HepG2 (cell line): ENCODE measurements around the gene EEF1E1. TPM values are rescaled to one million over a fixed set of nuclear protein-coding genes. Genes with fewer than 3 reads are reported as not detected.
A peak's percentile ranks its signal among the peaks of the same experiment; 100 is the strongest.

ENCODE experiments used
- ATAC-seq: fragments of 200-7000 bp; cut with Tn5 transposase; 3 replicates; pipeline ENCODE4 v1.9.1; 2020; ENCODE audit warnings: mild to moderate bottlenecking, moderate library complexity
- BruUV-seq: library from RNA; stranded (reverse); fragments of 400-500 nt; replicated peaks from 2 replicates; lab custom pipeline; 2021; lab: Mats Ljungman, UMichigan
- CTCF ChIA-PET: fragments of 300-600 bp; formaldehyde crosslinking; extraction: SDS; loops from one replicate; lab custom pipeline; 2021; ENCODE audit warnings: low total read pairs, inconsistent platforms, low intra/inter-chr PET ratio; lab: Yijun Ruan, JAX
- POLR2A ChIA-PET: fragments of 350-600 bp; sonication (Branson Sonifier 250); formaldehyde crosslinking; loops from one replicate; lab custom pipeline; 2020; ENCODE audit warnings: antibody characterized with exemption, inconsistent platforms; lab: Yijun Ruan, JAX
- DNase-seq: peaks from one replicate; pipeline ENCODE4 v3.0.0-alpha.2; 2015; ENCODE audit warnings: low spot score
- FAIRE-seq: peaks from 3 replicates; lab custom pipeline; 2011; peaks lifted over from hg19 to GRCh38; lab: Jason Lieb, UNC
- H2AFZ ChIP-seq: one replicate; pipeline ENCODE4 v1.6.1; 2011; ENCODE audit warnings: low read length, inconsistent platforms
- H3K27ac ChIP-seq: fragments of 300-600 bp; 3 replicates; pipeline ENCODE4 v1.8.0; 2011; ENCODE audit warnings: mixed run types, mild to moderate bottlenecking, mixed read lengths, low read length, inconsistent platforms; ENCODE audit not compliant: insufficient read depth; ENCODE audit errors: extremely low read length
- H3K27me3 ChIP-seq, 2 experiments: fragments of 200-600 bp in 1 of 2; 2 replicates in 1 of 2; 3 replicates in 1 of 2; pipeline versions ENCODE4 v1.6.0 to v1.8.0; 2011; ENCODE audit warnings: low read length in 2 of 2, mild to moderate bottlenecking in 2 of 2, moderate library complexity in 2 of 2, inconsistent platforms in 1 of 2; ENCODE audit not compliant: insufficient read depth in 2 of 2, control insufficient read depth in 1 of 2
- H3K36me3 ChIP-seq, 2 experiments: fragments of 200-600 bp in 1 of 2; replicated peaks in 1 of 2; 2 replicates in 1 of 2; 3 replicates in 1 of 2; pipeline versions ENCODE4 v1.5.1 to v1.8.0; 2011; ENCODE audit warnings: low read length in 2 of 2, inconsistent platforms in 1 of 2; ENCODE audit not compliant: insufficient read depth in 2 of 2, control insufficient read depth in 1 of 2
- H3K4me1 ChIP-seq: 2 replicates; pipeline ENCODE4 v1.5.1; 2012; ENCODE audit warnings: low read length, inconsistent platforms; ENCODE audit not compliant: insufficient read depth
- H3K4me2 ChIP-seq: 2 replicates; pipeline ENCODE4 v1.6.0; 2011; ENCODE audit warnings: low read depth, low read length, inconsistent platforms
- H3K4me3 ChIP-seq, 3 experiments: fragments of 200-600 bp in 1 of 3; sonication (generic), shearing (Covaris generic) in 1 of 3; replicated peaks in 1 of 3; 2 replicates each; pipeline ENCODE4 v1.5.1; 2011 to 2016; ENCODE audit warnings: low read length in 3 of 3, inconsistent platforms in 2 of 3, low read depth in 2 of 3, mild to moderate bottlenecking in 2 of 3, control low read depth in 1 of 3, mixed read lengths in 1 of 3; ENCODE audit not compliant: insufficient read depth in 1 of 3
- H3K79me2 ChIP-seq: one replicate; pipeline ENCODE4 v1.6.1; 2011; ENCODE audit warnings: low read length, inconsistent platforms; ENCODE audit not compliant: insufficient read depth
- H3K9ac ChIP-seq: 2 replicates; pipeline ENCODE4 v1.6.0; 2011; ENCODE audit warnings: mild to moderate bottlenecking, low read depth, low read length, inconsistent platforms; ENCODE audit not compliant: insufficient read depth
- H3K9me3 ChIP-seq: 2 replicates; pipeline ENCODE4 v1.5.1; 2012; ENCODE audit warnings: mild to moderate bottlenecking, low read length
- H4K20me1 ChIP-seq: 2 replicates; pipeline ENCODE4 v1.6.0; 2011; ENCODE audit warnings: inconsistent platforms, mild to moderate bottlenecking, low read length, moderate library complexity; ENCODE audit not compliant: insufficient read depth
- ARID2 ChIP-seq: sonication (generic); formaldehyde crosslinking; IDR thresholded peaks from 2 replicates; pipeline ENCODE4 v1.8.1; 2022; ENCODE audit warnings: mild to moderate bottlenecking, missing genetic modification reagents, borderline replicate concordance
- CTCF ChIP-seq: sonication (generic); formaldehyde crosslinking; IDR thresholded peaks from 2 replicates; pipeline ENCODE4 v1.5.0; 2020; ENCODE audit warnings: mild to moderate bottlenecking, missing genetic modification reagents, moderate library complexity
- ELF3 ChIP-seq: IDR thresholded peaks from 2 replicates; pipeline ENCODE4 v1.6.1; 2016; ENCODE audit warnings: missing genetic modification reagents, missing compliant biosample characterization
- GATAD2A ChIP-seq: IDR thresholded peaks from 2 replicates; pipeline ENCODE4 v1.6.1; 2016
- HBP1 ChIP-seq: IDR thresholded peaks from 2 replicates; pipeline ENCODE4 v1.6.1; 2016; ENCODE audit warnings: low read depth, control low read depth
- MEIS1 ChIP-seq: sonication (generic); formaldehyde crosslinking; IDR thresholded peaks from 2 replicates; pipeline ENCODE4 v1.9.0; 2021; ENCODE audit warnings: mild to moderate bottlenecking, missing genetic modification reagents, moderate library complexity, borderline replicate concordance
- NFIB ChIP-seq: sonication (generic); formaldehyde crosslinking; IDR thresholded peaks from 2 replicates; pipeline ENCODE4 v1.9.0; 2021; ENCODE audit warnings: missing genetic modification reagents, mild to moderate bottlenecking, borderline replicate concordance
- NONO ChIP-seq, 2 experiments: fragments of 450-650 bp in 1 of 2; sonication (generic) in 1 of 2; formaldehyde crosslinking in 1 of 2; IDR thresholded peaks in 1 of 2; conservative IDR thresholded peaks in 1 of 2; 2 replicates each; pipeline versions ENCODE4 v1.6.1 to v1.8.0; 2017 to 2022; ENCODE audit warnings: mild to moderate bottlenecking in 1 of 2, missing genetic modification reagents in 1 of 2, moderate library complexity in 1 of 2
- RAD51 ChIP-seq: fragments of 450-650 bp; IDR thresholded peaks from 2 replicates; pipeline ENCODE4 v1.6.1; 2016; ENCODE audit warnings: borderline replicate concordance
- RARG ChIP-seq: sonication (generic); formaldehyde crosslinking; IDR thresholded peaks from 2 replicates; pipeline ENCODE4 v1.4.0; 2020; ENCODE audit warnings: low read depth, mild to moderate bottlenecking, missing genetic modification reagents
- SOX6 ChIP-seq, 2 experiments: fragments of 450-650 bp in 1 of 2; sonication (generic) in 1 of 2; formaldehyde crosslinking in 1 of 2; IDR thresholded peaks; 2 replicates each; pipeline versions ENCODE4 v1.4.0 to v1.6.1; 2017 to 2020; ENCODE audit warnings: antibody characterized with exemption in 1 of 2, mild to moderate bottlenecking in 1 of 2, missing genetic modification reagents in 1 of 2
- TEAD3 ChIP-seq: optimal IDR thresholded peaks from 2 replicates; pipeline ENCODE3; 2016; ENCODE audit warnings: borderline replicate concordance
- ZFP36L1 ChIP-seq: sonication (generic); formaldehyde crosslinking; IDR thresholded peaks from 2 replicates; pipeline ENCODE4 v1.8.0; 2022; ENCODE audit warnings: mild to moderate bottlenecking, missing genetic modification reagents, moderate library complexity
- ZMYM2 ChIP-seq: sonication (generic); formaldehyde crosslinking; IDR thresholded peaks from 2 replicates; pipeline ENCODE4 v1.8.0; 2022; ENCODE audit warnings: mild to moderate bottlenecking, missing genetic modification reagents
- ZNF382 ChIP-seq: sonication (generic); formaldehyde crosslinking; IDR thresholded peaks from 2 replicates; pipeline ENCODE4 v1.5.0; 2020; ENCODE audit warnings: missing genetic modification reagents, mild to moderate bottlenecking, borderline replicate concordance
- ZNF556 ChIP-seq: sonication (generic); formaldehyde crosslinking; IDR thresholded peaks from 2 replicates; pipeline ENCODE4 v1.4.0; 2020; ENCODE audit warnings: mild to moderate bottlenecking, missing genetic modification reagents, borderline replicate concordance
- ZNF747 ChIP-seq: sonication (generic); formaldehyde crosslinking; IDR thresholded peaks from 2 replicates; pipeline ENCODE4 v1.8.1; 2023; ENCODE audit warnings: missing genetic modification reagents, mild to moderate bottlenecking, borderline replicate concordance
- WGBS: methylation state at CpG from one replicate; pipeline ENCODE4 v1.1.6; 2017; ENCODE audit warnings: low lambda C conversion rate; 5-methylcytosine and 5-hydroxymethylcytosine counted together
- in situ Hi-C: cut with HindIII; loops from 2 replicates; pipeline ENCODE4 v1.10.0; 2017; ENCODE audit warnings: low pct_unique_long_range_greater_than_20kb; ENCODE audit not compliant: extremely low pct_ligation_motif_present
- intact Hi-C: fragments of 100-400 bp; cut with micrococcal nuclease; formaldehyde crosslinking; loops from one replicate; pipeline ENCODE4 v1.10.0; 2022; ENCODE audit not compliant: unreplicated experiment
- polyA plus RNA-seq, 8 experiments: library from polyadenylated mRNA; depleted of rRNA in 3 of 8; stranded (reverse) in 7 of 8; unstranded in 1 of 8; fragments of >200 nt; fragmentation: Illumina TruSeq in 4 of 8; extraction: Trizol in 4 of 8; gene quantifications; 2 replicates each; pipeline versions ENCODE4 v1.2.1 to v1.2.3, GENCODE V29; 2011 to 2016; ENCODE audit warnings: low read depth in 4 of 8, missing spikeins in 1 of 8, mixed read lengths in 1 of 8; ENCODE audit not compliant: insufficient read depth in 1 of 8
- total RNA-seq, 5 experiments: library from RNA; depleted of rRNA; stranded (reverse); fragments of >200 nt; fragmentation: Illumina TruSeq; extraction: Trizol; gene quantifications; 2 replicates each; pipeline ENCODE4 v1.2.3, GENCODE V29; 2016; ENCODE audit warnings: low read depth in 1 of 5

The EEF1E1 gene
- total and polyA plus RNA-seq, 2 of the 13 experiments (the other 11 are each of a cell fraction or from before 2014, with no cell fraction given): 128 to 188 TPM

GRCh38 chr6:8084586-8084985 is 17.8 kb downstream of the EEF1E1 start (continued):
- TF ChIP-seq CTCF (CRISPR knock-in tag) (no peak), NONO (IDR thresholded peaks at IDR 0.05) (no peak), NONO (CRISPR knock-in tag; conservative IDR thresholded peaks at IDR 0.05) (no peak), HBP1 (CRISPR knock-in tag) (no peak), RARG (CRISPR knock-in tag) (no peak), ZNF382 (CRISPR knock-in tag) (no peak), ZNF556 (CRISPR knock-in tag) (no peak)

GRCh38 chr6:8082954-8083858 is 19.1 kb downstream of the EEF1E1 start:
- no peaks in the 10 kb centered on the region for H4K20me1 ChIP-seq
- H2AFZ ChIP-seq: no peak overlapping the region
- H3K36me3 ChIP-seq: peaks cover 10 to 30% of the 10 kb centered on the region in 2 experiments
- peak overlapping the region; percentile 85 for H3K27ac ChIP-seq
- 55% methylated on average over 11 of the region's 11 CpGs for WGBS
- ATAC-seq: no peak
- ChIA-PET CTCF (no interaction called here), POLR2A (interaction anchor here (1.4 to 2.4 kb wide), 3 partner anchors 18 to 19 kb away, joined by 4 to 72 read pairs (median 10); partner anchors contain the start of genes BLOC1S5 and EEF1E1)
- H3K9ac ChIP-seq: no peak overlapping the region; the same call in 1 of the 2 replicates
- H3K4me3 ChIP-seq: no peak overlapping the region
- no peak for FAIRE-seq
- DNase-seq: no peak
- in situ Hi-C loops: no loop called here
- no peaks in the 10 kb centered on the region for H3K27me3 ChIP-seq
- BruUV-seq: TSS peak; percentile 2
- peaks cover 76% of the 10 kb centered on the region for H3K4me1 ChIP-seq
- peaks cover 34% of the 10 kb centered on the region for H3K79me2 ChIP-seq
- peak overlapping the region; percentile 9; the same call in 1 of the 2 replicates for H3K4me2 ChIP-seq
- intact Hi-C loops: no loop called here
- no peaks in the 10 kb centered on the region for H3K9me3 ChIP-seq
- TF ChIP-seq ARID2 (CRISPR knock-in tag) (no peak), RAD51 (no peak), SOX6 (IDR thresholded peaks at IDR 0.05) (no peak), SOX6 (CRISPR knock-in tag; IDR thresholded peaks at IDR 0.05) (0 out of 2 replicates have a peak, but pooled peaks have one; percentile 12), ELF3 (0 out of 2 replicates have a peak, but pooled peaks have one; percentile 23), TEAD3 (CRISPR knock-in tag) (peak; percentile 18), ZNF747 (no peak), MEIS1 (CRISPR knock-in tag) (no peak), NFIB (CRISPR knock-in tag) (no peak), ZFP36L1 (CRISPR knock-in tag) (0 out of 2 replicates have a peak, but pooled peaks have one; percentile 33), ZMYM2 (CRISPR knock-in tag) (no peak), GATAD2A (CRISPR knock-in tag) (0 out of 2 replicates have a peak, but pooled peaks have one; percentile 9)
